HepG2 (cell line): ENCODE results near the gene GPATCH4. TPM values are rescaled to one million over a fixed set of nuclear protein-coding genes. Genes with fewer than 3 reads are reported as not detected.

ENCODE experiments used
- ATF4 ChIP-seq, 2 experiments: fragments of 450-650 bp in 1 of 2; sonication (generic) in 1 of 2; formaldehyde crosslinking; IDR thresholded peaks; 2 replicates each; pipeline versions ENCODE4 v1.5.0 to v1.8.0; 2020 to 2022; ENCODE audit warnings: mild to moderate bottlenecking in 1 of 2, missing genetic modification reagents in 1 of 2
- ELF3 ChIP-seq: IDR thresholded peaks from 2 replicates; pipeline ENCODE4 v1.6.1; 2016; ENCODE audit warnings: missing genetic modification reagents, missing compliant biosample characterization
- ETV5 ChIP-seq: IDR thresholded peaks from 2 replicates; pipeline ENCODE4 v1.6.1; 2018; ENCODE audit warnings: missing biosample characterization, missing genetic modification reagents, inconsistent platforms, borderline replicate concordance
- FOXJ3 ChIP-seq: sonication (generic); formaldehyde crosslinking; IDR thresholded peaks from 2 replicates; pipeline ENCODE4 v1.4.0; 2020; ENCODE audit warnings: missing genetic modification reagents, mild to moderate bottlenecking, borderline replicate concordance
- HIC2 ChIP-seq: sonication (generic); formaldehyde crosslinking; IDR thresholded peaks from 2 replicates; pipeline ENCODE4 v1.9.0; 2022; ENCODE audit warnings: low read depth, missing genetic modification reagents
- HNF1B ChIP-seq: sonication (generic); formaldehyde crosslinking; IDR thresholded peaks from 2 replicates; pipeline ENCODE4 v1.5.1; 2020; ENCODE audit warnings: mild to moderate bottlenecking, moderate library complexity, missing genetic modification reagents
- HNF4A ChIP-seq: sonication (generic); formaldehyde crosslinking; IDR thresholded peaks from 2 replicates; pipeline ENCODE4 v1.4.0; 2020; ENCODE audit warnings: missing genetic modification reagents
- KDM3A ChIP-seq: IDR thresholded peaks from 2 replicates; pipeline ENCODE4 v1.6.1; 2018; ENCODE audit warnings: low read depth, missing compliant biosample characterization
- MXD1 ChIP-seq: sonication (generic); formaldehyde crosslinking; IDR thresholded peaks from 2 replicates; pipeline ENCODE4 v1.4.0; 2020; ENCODE audit warnings: mild to moderate bottlenecking, missing genetic modification reagents
- MZF1 ChIP-seq: sonication (generic); formaldehyde crosslinking; IDR thresholded peaks from 2 replicates; pipeline ENCODE4 v1.8.1; 2023; ENCODE audit warnings: mild to moderate bottlenecking, missing genetic modification reagents, borderline replicate concordance
- PCBP2 ChIP-seq: fragments of 200-400 bp; formaldehyde crosslinking; optimal IDR thresholded peaks from 2 replicates; pipeline ENCODE3; 2018; ENCODE audit warnings: low read length, low read depth; ENCODE audit not compliant: poor library complexity, severe bottlenecking
- RCOR2 ChIP-seq: IDR thresholded peaks from 2 replicates; pipeline ENCODE4 v1.6.1; 2016; ENCODE audit warnings: missing biosample characterization, missing genetic modification reagents
- SP5 ChIP-seq: IDR thresholded peaks from 2 replicates; pipeline ENCODE4 v1.6.1; 2016; ENCODE audit warnings: low read depth, borderline replicate concordance
- THAP7 ChIP-seq: sonication (generic); formaldehyde crosslinking; IDR thresholded peaks from 2 replicates; pipeline ENCODE4 v1.8.1; 2023; ENCODE audit warnings: mild to moderate bottlenecking, missing genetic modification reagents
- ZBTB10 ChIP-seq: sonication (generic); formaldehyde crosslinking; IDR thresholded peaks from 2 replicates; pipeline ENCODE4 v1.4.0; 2020; ENCODE audit warnings: missing genetic modification reagents, borderline replicate concordance
- ZBTB37 ChIP-seq: sonication (generic); formaldehyde crosslinking; IDR thresholded peaks from 2 replicates; pipeline ENCODE4 v1.4.0; 2020; ENCODE audit warnings: mild to moderate bottlenecking, missing genetic modification reagents
- ZFY ChIP-seq: sonication (generic); formaldehyde crosslinking; IDR thresholded peaks from 2 replicates; pipeline ENCODE4 v1.4.0; 2020; ENCODE audit warnings: missing genetic modification reagents
- ZNF776 ChIP-seq: sonication (generic); formaldehyde crosslinking; IDR thresholded peaks from 2 replicates; pipeline ENCODE4 v1.4.0; 2020; ENCODE audit warnings: mild to moderate bottlenecking, missing genetic modification reagents
- ZSCAN25 ChIP-seq: sonication (generic); formaldehyde crosslinking; IDR thresholded peaks from 2 replicates; pipeline ENCODE4 v1.8.0; 2022; ENCODE audit warnings: mild to moderate bottlenecking, missing genetic modification reagents
- polyA plus RNA-seq, 8 experiments: library from polyadenylated mRNA; depleted of rRNA in 3 of 8; stranded (reverse) in 7 of 8; unstranded in 1 of 8; fragments of >200 nt; fragmentation: Illumina TruSeq in 4 of 8; extraction: Trizol in 4 of 8; gene quantifications; 2 replicates each; pipeline versions ENCODE4 v1.2.1 to v1.2.3, GENCODE V29; 2011 to 2016; ENCODE audit warnings: low read depth in 4 of 8, missing spikeins in 1 of 8, mixed read lengths in 1 of 8; ENCODE audit not compliant: insufficient read depth in 1 of 8
- total RNA-seq, 5 experiments: library from RNA; depleted of rRNA; stranded (reverse); fragments of >200 nt; fragmentation: Illumina TruSeq; extraction: Trizol; gene quantifications; 2 replicates each; pipeline ENCODE4 v1.2.3, GENCODE V29; 2016; ENCODE audit warnings: low read depth in 1 of 5

GPATCH4 gene
- total and polyA plus RNA-seq, 2 of the 13 experiments (the other 11 are each of a cell fraction or from before 2014, with no cell fraction given) = 19.2 to 37.9 TPM

GRCh38 chr1:156591432-156592157 is 9.7 kb downstream of the GPATCH4 start, which contains the start of gene NAXE (continued):
- peak; percentile 63; the same call in 1 of the 2 replicates for TF ChIP-seq HNF1B (CRISPR knock-in tag)
- no peak for TF ChIP-seq PCBP2
- peak; percentile 89; the same call in 1 of the 2 replicates for TF ChIP-seq ZNF776 (CRISPR knock-in tag)
- peak; percentile 97 for TF ChIP-seq ZBTB10 (CRISPR knock-in tag)
- TF ChIP-seq KDM3A = no peak; the same call in 1 of the 2 replicates
- TF ChIP-seq ZSCAN25 (CRISPR knock-in tag) = no peak
- no peak for TF ChIP-seq HNF4A
- no peak for TF ChIP-seq HIC2 (CRISPR knock-in tag)
- TF ChIP-seq ELF3 = 0 out of 2 replicates have a peak, but pooled peaks have one; percentile 23
- TF ChIP-seq FOXJ3 (CRISPR knock-in tag) = no peak
- TF ChIP-seq MZF1 (CRISPR knock-in tag) = no peak
- no peak for TF ChIP-seq SP5 (CRISPR knock-in tag)
- TF ChIP-seq THAP7 = no peak
- TF ChIP-seq ZFY (CRISPR knock-in tag) = peak; percentile 95
- no peak for TF ChIP-seq RCOR2 (CRISPR knock-in tag)
- no peak for TF ChIP-seq ATF4 (CRISPR knock-in tag; IDR thresholded peaks at IDR 0.05)
- TF ChIP-seq MXD1 (CRISPR knock-in tag) = peak; percentile 75; the same call in 1 of the 2 replicates
- peak; percentile 72; the same call in 1 of the 2 replicates for TF ChIP-seq ETV5 (CRISPR knock-in tag)
- no peak for TF ChIP-seq ZBTB37
